ENCODE results near the gene CCER1.
"Not testable (repeated sequence)": the region's sequence is repeated elsewhere in the genome, so short reads cannot be mapped to it uniquely, and the experiment has no call there.

CCER1 gene
- 0 reads per million in 3 experiments for total RNA-seq

- DNase-seq: no peak
Observed at GRCh38 chr12:90954921-90955320, at the start of gene CCER1. Gene CCER1, minus strand, starts transcription at chr12:90955176. Its CDS starts 434 bp downstream, at chr12:90954742.

GRCh38 chr12:91003737-91004136, 48.8 kb upstream of the CCER1 start:
- no peak for DNase-seq

GRCh38 chr12:91001306-91001705, 46.3 kb upstream of the CCER1 start:
- DNase-seq: no peak

GRCh38 chr12:90999966-91000365, 45.0 kb upstream of the CCER1 start:
- DNase-seq: no peak

GRCh38 chr12:90999527-90999926, 44.6 kb upstream of the CCER1 start:
- no peak for DNase-seq

- no peak for DNase-seq
Observed at GRCh38 chr12:90995010-90995409, 40.0 kb upstream of the CCER1 start.

- no peak for DNase-seq
Observed at GRCh38 chr12:90991952-90992465, 37.0 kb upstream of the CCER1 start.

- DNase-seq: no peak
Observed at GRCh38 chr12:90990611-90991010, 35.6 kb upstream of the CCER1 start.

GRCh38 chr12:90989686-90990111, 34.7 kb upstream of the CCER1 start:
- DNase-seq: no peak

GRCh38 chr12:90987520-90987919, 32.5 kb upstream of the CCER1 start:
- DNase-seq: no peak

GRCh38 chr12:90987101-90987500, 32.1 kb upstream of the CCER1 start:
- DNase-seq: no peak

GRCh38 chr12:90985331-90985730, 30.4 kb upstream of the CCER1 start:
- DNase-seq: not testable (repeated sequence)

GRCh38 chr12:90984114-90984513, 29.1 kb upstream of the CCER1 start:
- no peak for DNase-seq

- no peak for DNase-seq
Observed at GRCh38 chr12:90982170-90982569, 27.2 kb upstream of the CCER1 start.

GRCh38 chr12:90979951-90980350, 25.0 kb upstream of the CCER1 start:
- no peak for DNase-seq

- no peak for DNase-seq
Observed at GRCh38 chr12:90979019-90979418, 24.0 kb upstream of the CCER1 start.

GRCh38 chr12:90978117-90978770, 23.3 kb upstream of the CCER1 start:
- no peak for DNase-seq

GRCh38 chr12:90977224-90977623, 22.2 kb upstream of the CCER1 start:
- no peak for DNase-seq

GRCh38 chr12:90974286-90974685, 19.3 kb upstream of the CCER1 start:
- DNase-seq: no peak

- DNase-seq: no peak
Observed at GRCh38 chr12:90972226-90972625, 17.2 kb upstream of the CCER1 start.

- no peak for DNase-seq
Observed at GRCh38 chr12:90970911-90971310, 15.9 kb upstream of the CCER1 start.

GRCh38 chr12:90970471-90970870, 15.5 kb upstream of the CCER1 start:
- no peak for DNase-seq

- no peak for DNase-seq
Observed at GRCh38 chr12:90969851-90970250, 14.9 kb upstream of the CCER1 start.

GRCh38 chr12:90969346-90969745, 14.4 kb upstream of the CCER1 start:
- DNase-seq: no peak

- DNase-seq: no peak
Observed at GRCh38 chr12:90965204-90965603, 10.2 kb upstream of the CCER1 start.
